Memory B cell (primary cell): ENCODE measurements around the gene CRX.

Source experiments
- ATAC-seq: fragments of 150-1000 bp; cut with Tn5 transposase; 2 replicates; pipeline ENCODE4 v1.10.0; 2021; ENCODE audit warnings: low read depth, mild to moderate bottlenecking, moderate library complexity
- DNase-seq, 2 donors: peaks; one replicate each; pipeline ENCODE4 v3.0.0; 2022; ENCODE audit warnings: low spot score in 2 of 2
- H3K27ac Mint-ChIP-seq: one replicate; pipeline ENCODE4 v1.8.0; 2022; ENCODE audit warnings: mild to moderate bottlenecking, moderate library complexity, mixed read lengths
- H3K27me3 Mint-ChIP-seq: one replicate; pipeline ENCODE4 v1.8.0; 2022; ENCODE audit warnings: mixed read lengths
- H3K36me3 Mint-ChIP-seq: one replicate; pipeline ENCODE4 v1.8.0; 2022; ENCODE audit warnings: mild to moderate bottlenecking, mixed read lengths
- H3K4me1 Mint-ChIP-seq: one replicate; pipeline ENCODE4 v1.8.0; 2022; ENCODE audit warnings: mixed read lengths
- H3K4me3 Mint-ChIP-seq: one replicate; pipeline ENCODE4 v1.8.0; 2022; ENCODE audit warnings: mild to moderate bottlenecking, moderate library complexity, mixed read lengths
- H3K9me3 Mint-ChIP-seq: one replicate; pipeline ENCODE4 v1.8.0; 2022; ENCODE audit warnings: mixed read lengths

The CRX gene

DNA sequence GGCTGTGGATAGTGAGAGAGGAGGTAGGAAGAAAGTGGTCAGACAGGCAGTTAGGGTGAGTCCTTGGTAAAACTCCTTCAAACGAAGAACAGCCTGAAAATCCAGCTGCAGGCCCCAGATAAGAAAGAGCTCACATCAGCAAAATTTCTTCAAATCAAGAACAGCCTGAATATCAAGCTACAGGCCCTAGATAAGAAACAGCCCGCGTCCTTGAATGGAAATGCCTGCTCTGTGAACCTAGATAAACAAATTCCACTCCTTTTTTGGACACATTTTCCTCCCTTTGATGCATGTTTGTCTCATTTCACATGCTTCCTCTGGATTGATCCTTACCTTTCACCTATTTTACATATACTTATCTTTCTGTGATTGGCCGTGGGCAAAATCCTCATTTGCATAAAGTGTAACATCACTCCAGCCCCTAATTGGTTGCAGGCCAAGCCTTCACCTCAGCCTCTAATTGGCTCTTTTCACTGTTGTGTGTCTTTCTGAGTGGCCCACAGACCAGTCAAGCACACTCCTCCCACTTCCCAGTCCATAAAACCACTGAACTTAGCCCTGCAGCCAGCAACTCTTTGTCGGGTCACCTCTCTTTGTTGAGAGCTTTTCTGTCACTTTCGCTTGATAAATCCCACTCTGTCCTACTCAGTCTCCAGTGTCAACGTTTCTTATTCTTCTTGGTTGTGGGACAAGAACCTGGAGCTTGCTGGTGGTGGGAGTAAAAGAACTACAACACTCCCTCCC, 70.4 kb downstream of the CRX start:
- DNase-seq (no peak), ATAC-seq (no peak)
- no peak overlapping the region for H3K27ac Mint-ChIP-seq
- H3K27me3 Mint-ChIP-seq = peaks cover 6% of the 10 kb centered on the region
- H3K4me1 Mint-ChIP-seq = no peaks in the 10 kb centered on the region
- H3K9me3 Mint-ChIP-seq = peaks cover 10% of the 10 kb centered on the region
- no peaks in the 10 kb centered on the region for H3K36me3 Mint-ChIP-seq
- no peak overlapping the region for H3K4me3 Mint-ChIP-seq
